ENCODE measurements around the gene KIF21B.

KIF21B gene

GRCh38 chr1:200968469-200969410 is 54.8 kb downstream of the KIF21B start:
- no peak for DNase-seq (ENCODE audit: low read depth in 1 of 2, low spot score in 1 of 2)

GRCh38 chr1:200967693-200968468 is 55.6 kb downstream of the KIF21B start:
- H3K4me3 ChIP-seq (replicated peaks; ENCODE audit: insufficient read depth, low read length), result no peak overlapping the region
- no peak for DNase-seq (ENCODE audit: low read depth in 1 of 2, low spot score in 1 of 2)
- H3K27me3 ChIP-seq (ENCODE audit: insufficient read depth, poor library complexity, severe bottlenecking), result no peaks in the 10 kb centered on the region
- no peak for TF ChIP-seq REST (IDR thresholded peaks at IDR 0.05; ENCODE audit: insufficient replicate concordance, low read depth)
- no peak for TF ChIP-seq CTCF (IDR thresholded peaks at IDR 0.05; ENCODE audit: insufficient read depth, low read length)
- TF ChIP-seq GABPA (IDR thresholded peaks at IDR 0.05; ENCODE audit: low read depth), result no peak
- TF ChIP-seq SPI1 (IDR thresholded peaks at IDR 0.05; ENCODE audit: borderline replicate concordance, low read depth), result no peak
- TF ChIP-seq POLR2AphosphoS5 (IDR thresholded peaks at IDR 0.05; ENCODE audit: low read depth), result no peak
- no peak overlapping the region for H3K27ac ChIP-seq (replicated peaks)

More at GRCh38 chr1:200968469-200969410, 54.8 kb downstream of the KIF21B start:
- Histone ChIP-seq H3K27me3 (ENCODE audit: insufficient read depth, poor library complexity, severe bottlenecking) (no peaks in the 10 kb centered on the region), H3K27ac (replicated peaks) (no peak overlapping the region), H3K4me3 (replicated peaks; ENCODE audit: insufficient read depth, low read length) (no peak overlapping the region)
- no peak for TF ChIP-seq SPI1 (IDR thresholded peaks at IDR 0.05; ENCODE audit: borderline replicate concordance, low read depth)
- TF ChIP-seq REST (IDR thresholded peaks at IDR 0.05; ENCODE audit: insufficient replicate concordance, low read depth), result no peak
- no peak for TF ChIP-seq POLR2AphosphoS5 (IDR thresholded peaks at IDR 0.05; ENCODE audit: low read depth)
- no peak for TF ChIP-seq CTCF (IDR thresholded peaks at IDR 0.05; ENCODE audit: insufficient read depth, low read length)
- TF ChIP-seq GABPA (IDR thresholded peaks at IDR 0.05; ENCODE audit: low read depth), result no peak

GRCh38 chr1:200966934-200967333 is 56.6 kb downstream of the KIF21B start:
- DNase-seq (ENCODE audit: low read depth in 1 of 2, low spot score in 1 of 2), result no peak
- Histone ChIP-seq H3K27ac (replicated peaks) (no peak overlapping the region), H3K4me3 (replicated peaks; ENCODE audit: insufficient read depth, low read length) (no peak overlapping the region), H3K27me3 (ENCODE audit: insufficient read depth, poor library complexity, severe bottlenecking) (no peaks in the 10 kb centered on the region)
- TF ChIP-seq GABPA (IDR thresholded peaks at IDR 0.05; ENCODE audit: low read depth) (no peak), POLR2AphosphoS5 (IDR thresholded peaks at IDR 0.05; ENCODE audit: low read depth) (no peak), REST (IDR thresholded peaks at IDR 0.05; ENCODE audit: insufficient replicate concordance, low read depth) (peak; percentile 7), SPI1 (IDR thresholded peaks at IDR 0.05; ENCODE audit: borderline replicate concordance, low read depth) (no peak), CTCF (IDR thresholded peaks at IDR 0.05; ENCODE audit: insufficient read depth, low read length) (no peak)

Measured in HL-60 (cell line).